Right atrium auricular region (tissue), 2 donors: ENCODE measurements around the gene NFYA. TPM values are rescaled to one million over a fixed set of nuclear protein-coding genes. Genes with fewer than 3 reads are reported as not detected.
A peak's percentile ranks its signal among the peaks of the same experiment; 100 is the strongest.

Source experiments
- DNase-seq: peaks from one replicate; pipeline ENCODE4 v3.0.0-alpha.2; 2019; ENCODE audit warnings: low spot score
- H3K27ac ChIP-seq, 2 donors: fragments of 200-600 bp; sonication (generic); 1 replicate in 1 of 2; 2 replicates in 1 of 2; pipeline ENCODE4 v1.5.1; 2016 to 2019
- H3K27me3 ChIP-seq, 2 donors: fragments of 200-600 bp; sonication (generic); one replicate each; pipeline versions ENCODE4 v1.5.1 to v1.6.0; 2017 to 2019
- H3K36me3 ChIP-seq: fragments of 200-600 bp; sonication (generic); one replicate; pipeline ENCODE4 v1.5.1; 2016
- H3K4me1 ChIP-seq, 2 donors: fragments of 200-600 bp; sonication (generic); one replicate each; pipeline versions ENCODE4 v1.5.1 to v1.6.0; 2017 to 2019
- H3K4me3 ChIP-seq, 2 donors: fragments of 200-600 bp; sonication (generic); 1 replicate in 1 of 2; 2 replicates in 1 of 2; pipeline ENCODE4 v1.5.1; 2017 to 2019; ENCODE audit warnings: mild to moderate bottlenecking in 1 of 2, moderate library complexity in 1 of 2
- H3K9me3 ChIP-seq, 2 donors: fragments of 200-600 bp; sonication (generic); one replicate each; pipeline ENCODE4 v1.5.1; 2019
- CTCF ChIP-seq, 2 donors: fragments of 200-600 bp; sonication (generic); IDR thresholded peaks; one replicate each; pipeline ENCODE4 v1.5.1; 2019; ENCODE audit warnings: antibody characterized with exemption in 2 of 2
- total RNA-seq, 2 donors: library from RNA; depleted of rRNA; stranded (reverse); fragments of >200 nt; gene quantifications; one replicate each; pipeline ENCODE4 v1.1.0, GENCODE V29; 2016

Gene NFYA
- total RNA-seq, 2 donors from 2014 or later, result 8.2 to 9.9 TPM

- no peak for TF ChIP-seq CTCF (IDR thresholded peaks at IDR 0.05)
- no peak for DNase-seq
- Histone ChIP-seq H3K4me1 (peaks cover 0 to 6% of the 10 kb centered on the region in 2 donors), H3K36me3 (no peaks in the 10 kb centered on the region), H3K4me3 (no peak overlapping the region), H3K27me3 (no peaks in the 10 kb centered on the region), H3K9me3 (no peaks in the 10 kb centered on the region), H3K27ac (no peak overlapping the region)
These were observed 35.5 kb upstream of the NFYA start for GRCh38 chr6:41037107-41037900.

GRCh38 chr6:41038205-41038604 lies 34.6 kb upstream of the NFYA start:
- H3K36me3 ChIP-seq, result no peaks in the 10 kb centered on the region
- H3K27me3 ChIP-seq, result no peaks in the 10 kb centered on the region
- H3K4me3 ChIP-seq, result no peak overlapping the region
- no peak for TF ChIP-seq CTCF (IDR thresholded peaks at IDR 0.05)
- no peak overlapping the region for H3K27ac ChIP-seq
- peaks cover 0 to 6% of the 10 kb centered on the region in 2 donors for H3K4me1 ChIP-seq
- no peak for DNase-seq
- H3K9me3 ChIP-seq, result no peaks in the 10 kb centered on the region

GRCh38 chr6:41039060-41039998 lies 33.4 kb upstream of the NFYA start, which contains the start of gene UNC5CL:
TSS of gene UNC5CL (minus strand) at chr6:41039221. CDS start at chr6:41035074, 4,147 bp downstream.
- Histone ChIP-seq H3K27ac (no peak within 1 kb of the TSS), H3K4me3 (no peak within 1 kb of the TSS), H3K9me3 (no peaks in the 10 kb centered on the region), H3K27me3 (no peaks in the 10 kb centered on the region), H3K36me3 (no peaks in the 10 kb centered on the region), H3K4me1 (peaks cover 0 to 6% of the 10 kb centered on the region in 2 donors)
- peak; percentile 41 to 70 for TF ChIP-seq CTCF (IDR thresholded peaks at IDR 0.05)
- no peak for DNase-seq

GRCh38 chr6:41040101-41040939 lies 32.5 kb upstream of the NFYA start:
- Histone ChIP-seq H3K4me1 (peaks cover 0 to 6% of the 10 kb centered on the region in 2 donors), H3K36me3 (no peaks in the 10 kb centered on the region), H3K9me3 (no peaks in the 10 kb centered on the region), H3K27ac (no peak overlapping the region), H3K27me3 (no peaks in the 10 kb centered on the region), H3K4me3 (no peak overlapping the region)
- TF ChIP-seq CTCF (IDR thresholded peaks at IDR 0.05), result no peak
- DNase-seq, result no peak

- TF ChIP-seq CTCF (IDR thresholded peaks at IDR 0.05), result no peak
- Histone ChIP-seq H3K4me3 (no peak overlapping the region), H3K27me3 (no peaks in the 10 kb centered on the region), H3K36me3 (no peaks in the 10 kb centered on the region), H3K9me3 (no peaks in the 10 kb centered on the region), H3K4me1 (peaks cover 0 to 6% of the 10 kb centered on the region in 2 donors), H3K27ac (no peak overlapping the region)
- DNase-seq, result no peak
These were observed 31.7 kb upstream of the NFYA start for GRCh38 chr6:41040940-41041536.
